CD4-positive, alpha-beta T cell treated with Interleukin-17A for 4 hours (primary cell): Measurements from ENCODE around the gene COL11A1.
"Not testable (repeated sequence)": the region's sequence is repeated elsewhere in the genome, so short reads cannot be mapped to it uniquely, and the experiment has no call there.

ENCODE experiments used
- DNase-seq: peaks from one replicate; pipeline ENCODE4 v3.0.0-alpha.2; 2020; ENCODE audit warnings: mixed read lengths

The COL11A1 gene

GRCh38 chr1:103108376-103109150 lies at the start of gene COL11A1:
TSS of gene COL11A1 (minus strand) at chr1:103108522. CDS start at chr1:103108178, 344 bp downstream.
- DNase-seq = no peak

DNA sequence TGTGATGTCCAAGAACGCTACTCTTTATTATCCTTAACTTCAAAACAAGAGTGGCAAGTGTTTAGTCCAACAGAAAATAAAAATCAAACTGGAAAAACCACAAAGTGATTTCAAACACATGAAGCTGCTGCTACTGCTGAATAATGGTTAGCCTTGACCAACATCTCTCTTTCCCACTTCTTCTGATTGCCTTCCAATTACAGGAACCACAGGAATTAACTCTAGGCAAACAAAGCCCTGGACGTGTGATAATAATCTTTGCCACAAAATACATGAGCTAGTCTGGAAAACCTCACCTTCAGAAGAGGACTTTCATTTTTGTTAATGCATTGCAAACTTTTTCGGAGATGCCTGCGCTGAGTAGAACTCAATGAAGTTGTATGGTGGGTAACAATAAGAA lies 48.6 kb upstream of the COL11A1 start:
- no peak for DNase-seq

- DNase-seq = no peak
Measured at GRCh38 chr1:103146166-103146565, 37.8 kb upstream of the COL11A1 start.

- DNase-seq = no peak
Measured at GRCh38 chr1:103145449-103145848, 37.1 kb upstream of the COL11A1 start.

DNA sequence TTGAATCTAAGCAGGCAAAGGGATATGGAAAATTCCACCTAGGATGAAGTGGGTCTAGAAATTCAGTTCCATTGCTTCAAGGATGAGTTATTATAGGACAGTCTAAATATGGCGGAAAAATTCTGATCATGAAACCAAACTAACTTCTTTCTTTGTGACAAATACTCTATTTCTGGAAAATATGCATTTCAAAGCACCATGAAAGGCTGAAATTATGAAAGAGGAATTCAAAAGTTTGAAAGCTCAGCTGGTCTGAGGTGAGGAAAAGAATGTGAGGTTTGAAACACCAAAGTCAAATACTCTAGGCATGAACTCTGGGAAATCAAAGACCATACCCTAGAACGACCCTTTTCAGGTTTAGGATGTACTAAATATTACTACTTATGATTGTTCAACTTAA lies 36.4 kb upstream of the COL11A1 start:
- DNase-seq = no peak

GRCh38 chr1:103142461-103142860 lies 34.1 kb upstream of the COL11A1 start:
- DNase-seq = no peak

- DNase-seq = no peak
Measured at GRCh38 chr1:103129796-103130195, 21.5 kb upstream of the COL11A1 start.

- DNase-seq = no peak
Measured at GRCh38 chr1:103129255-103129654, 20.9 kb upstream of the COL11A1 start.

DNA sequence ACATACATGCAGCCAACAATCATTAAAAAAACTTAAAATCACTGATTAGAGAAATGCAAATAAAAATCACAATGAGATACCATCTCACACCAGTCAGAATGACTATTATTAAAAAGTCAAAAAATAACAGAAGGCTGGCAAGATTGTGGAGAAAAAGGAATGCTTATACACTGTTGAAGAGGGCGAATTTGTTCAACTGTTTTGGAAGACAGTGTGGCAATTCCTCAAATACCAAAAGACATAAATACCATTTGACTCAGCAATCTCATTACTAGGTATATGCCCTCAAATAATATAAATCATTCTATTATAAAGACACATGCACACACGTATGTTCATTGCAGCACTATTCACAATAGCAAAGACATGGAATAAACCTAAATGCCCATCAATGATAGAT lies 19.9 kb upstream of the COL11A1 start:
- DNase-seq = not testable (repeated sequence)

DNA sequence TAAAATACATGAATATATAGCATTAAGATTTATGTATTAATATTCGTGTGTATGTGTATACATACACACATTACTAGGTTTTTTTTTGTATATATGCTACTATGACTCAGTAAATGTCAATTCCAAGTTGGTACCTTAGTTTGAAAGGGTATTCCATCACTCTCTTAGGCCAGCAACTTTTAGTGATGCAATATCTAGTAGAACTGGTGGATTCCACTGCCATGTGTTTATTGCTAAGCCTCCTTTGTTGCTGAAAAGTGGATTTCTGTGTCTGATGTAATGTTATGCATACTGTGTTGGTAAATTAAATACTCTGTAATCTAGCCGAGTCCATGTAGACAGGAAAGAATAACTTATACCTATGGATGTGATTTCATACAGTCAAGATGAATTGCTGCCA lies 16.9 kb upstream of the COL11A1 start:
- no peak for DNase-seq

DNA sequence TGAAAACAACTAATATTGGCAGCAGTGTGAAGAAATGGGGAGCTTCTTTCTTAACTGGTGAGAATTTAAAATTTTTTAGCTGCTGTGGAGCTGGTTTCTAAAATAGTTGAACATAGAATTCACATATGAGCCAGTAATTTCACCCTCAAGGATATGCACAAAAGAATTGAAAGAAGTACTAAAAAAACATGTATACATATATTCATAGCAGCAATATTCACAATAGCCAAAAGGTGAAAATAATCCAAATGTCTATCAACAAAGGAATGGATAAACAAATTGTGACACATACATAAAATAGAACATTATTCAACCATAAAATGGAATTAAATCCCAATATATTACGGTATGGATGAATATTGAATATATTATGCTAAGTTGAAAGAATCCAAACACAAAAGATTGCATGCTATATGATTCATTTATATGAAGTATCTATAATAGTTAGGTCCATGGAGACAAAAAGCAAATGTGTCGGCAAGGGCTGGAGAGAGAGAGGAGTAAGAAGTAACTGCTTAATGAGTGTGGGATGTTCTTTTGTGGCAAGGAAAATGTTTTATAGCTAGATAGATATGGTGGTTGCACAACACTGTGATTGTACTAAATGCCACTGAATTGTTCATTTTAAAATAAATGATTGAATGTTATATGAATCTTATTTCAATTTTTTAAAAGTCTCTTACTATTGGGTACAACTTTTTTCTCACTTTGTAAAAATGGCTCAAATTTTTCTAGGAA lies 14.8 kb upstream of the COL11A1 start:
- DNase-seq = no peak

DNA sequence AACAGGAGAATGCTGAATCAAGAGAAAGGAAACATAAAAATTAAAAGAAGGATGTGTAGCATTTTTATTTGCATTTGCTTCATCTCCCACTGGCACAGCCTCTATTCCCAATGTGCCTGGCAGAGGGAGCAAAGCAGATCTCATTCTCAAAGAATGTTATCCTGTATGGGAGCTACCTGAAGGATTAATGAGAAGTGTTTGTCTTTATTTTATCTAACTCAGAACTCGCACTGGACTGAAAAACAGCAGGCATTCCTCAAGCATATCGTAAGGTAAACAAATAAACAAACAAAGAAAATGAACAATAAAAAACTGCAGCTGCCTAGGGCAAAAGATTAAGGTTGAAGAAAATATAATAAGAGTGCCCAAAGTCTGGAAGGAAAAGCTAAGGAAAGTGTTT lies 12.7 kb upstream of the COL11A1 start:
- DNase-seq = no peak

- DNase-seq = no peak
Measured at GRCh38 chr1:103112546-103112945, 4.2 kb upstream of the COL11A1 start.

GRCh38 chr1:103111926-103112325 lies 3.6 kb upstream of the COL11A1 start:
- DNase-seq = no peak

GRCh38 chr1:103110701-103111100 lies 2.4 kb upstream of the COL11A1 start:
- no peak for DNase-seq

- DNase-seq = no peak
Measured at GRCh38 chr1:103109311-103109920, 1.1 kb upstream of the COL11A1 start.

DNA sequence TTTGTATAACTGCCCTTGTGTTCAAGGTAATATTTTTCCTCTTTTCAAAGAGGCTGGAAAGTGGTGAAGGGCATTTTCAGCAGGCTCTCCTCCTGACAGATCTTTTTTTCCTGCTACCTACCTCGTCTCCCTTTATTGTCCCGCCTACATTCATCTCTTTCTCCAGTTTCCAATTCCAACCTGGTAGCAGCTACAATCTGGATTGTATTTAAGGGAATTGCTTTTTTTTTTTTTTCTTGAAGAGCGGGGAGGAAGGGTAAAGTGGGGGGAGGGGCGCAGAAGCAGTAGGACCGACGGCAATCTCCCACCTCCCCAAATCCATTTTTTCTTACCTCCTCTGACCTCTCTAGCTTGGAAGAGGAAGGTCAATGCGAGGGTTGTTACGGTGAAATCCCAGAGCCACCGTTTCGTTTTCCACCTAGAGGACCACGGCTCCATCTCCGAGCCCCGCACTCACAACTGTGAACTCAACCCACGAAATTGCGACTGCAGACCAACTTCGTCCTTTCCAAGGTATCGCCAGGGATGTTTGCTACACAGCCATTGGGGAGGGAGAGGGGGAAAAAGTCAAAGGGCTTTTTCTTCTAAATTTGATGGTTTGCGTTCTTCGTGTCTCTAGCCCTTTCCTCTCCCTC lies 464 bp downstream of the COL11A1 start:
- no peak for DNase-seq

DNA sequence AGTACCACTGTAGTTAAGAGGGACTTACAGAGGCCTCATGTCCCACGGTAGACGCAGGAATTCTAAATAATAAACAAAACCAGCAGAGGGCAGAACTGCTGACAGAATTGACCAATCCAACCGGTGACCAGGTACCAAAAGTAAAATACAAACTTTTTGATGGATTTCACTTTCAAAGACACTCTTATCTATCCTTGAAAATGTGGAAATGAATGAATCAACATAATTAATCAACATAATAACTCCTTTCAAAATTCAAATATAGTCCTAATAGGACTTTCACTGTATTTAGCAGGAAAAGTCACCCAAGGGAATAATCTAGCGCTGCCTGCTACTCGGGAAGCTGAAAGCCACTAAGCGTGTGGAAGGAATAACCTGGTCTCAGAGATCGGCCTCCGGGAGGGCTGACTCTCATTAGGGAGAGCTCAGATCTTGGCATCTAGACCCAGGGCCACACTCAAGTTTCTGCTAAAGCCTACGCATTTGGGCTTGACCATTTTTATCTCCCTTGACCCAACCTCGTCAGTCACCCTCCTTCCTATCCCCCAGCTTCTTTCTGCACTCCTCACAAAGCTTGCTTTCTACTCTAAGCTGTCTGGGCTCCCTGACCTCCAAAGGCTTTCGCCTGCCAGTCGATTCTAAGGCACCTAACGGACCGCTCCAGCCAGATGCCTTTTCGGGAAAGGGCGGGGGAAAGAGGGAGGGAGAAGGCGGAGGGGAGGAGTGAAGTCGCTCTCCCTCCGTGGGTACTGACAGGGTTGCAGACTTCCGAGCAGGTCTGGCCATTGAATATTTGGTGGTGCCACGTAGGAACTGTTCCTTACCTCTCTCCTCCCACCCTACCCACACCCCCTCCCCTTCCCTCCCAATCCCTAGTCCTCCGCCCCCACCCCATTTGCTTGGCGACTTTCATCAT lies 1.6 kb downstream of the COL11A1 start:
- no peak for DNase-seq

- DNase-seq = no peak
Measured at GRCh38 chr1:103101399-103101798, 6.9 kb downstream of the COL11A1 start.

GRCh38 chr1:103089221-103089620 lies 19.1 kb downstream of the COL11A1 start:
- no peak for DNase-seq

DNA sequence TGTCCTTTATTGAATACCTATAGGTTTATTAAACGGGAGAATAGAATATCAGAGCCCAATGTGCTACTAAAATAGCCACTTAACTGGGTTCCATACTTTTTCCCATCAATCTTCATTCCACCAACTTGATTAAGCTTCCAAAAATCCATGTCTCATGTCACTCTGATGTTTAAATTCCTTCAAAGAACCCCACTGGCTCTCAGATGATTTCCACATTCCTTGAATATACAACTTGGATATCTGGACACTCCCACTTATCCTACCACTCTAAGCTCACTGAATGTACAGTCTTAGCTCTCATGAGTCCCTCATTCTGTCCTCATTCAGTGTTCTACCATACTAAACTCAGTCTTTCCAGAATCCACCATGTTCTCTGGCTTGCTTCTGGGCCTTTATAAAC lies 21.1 kb downstream of the COL11A1 start:
- no peak for DNase-seq

GRCh38 chr1:103084181-103084580 lies 24.1 kb downstream of the COL11A1 start:
- DNase-seq = no peak
